B cell (primary cell): Measurements from ENCODE around the gene SLC25A39. TPM values are rescaled to one million over a fixed set of nuclear protein-coding genes. Genes with fewer than 3 reads are reported as not detected.

ENCODE experiments used
- ATAC-seq: fragments of 200-7000 bp; cut with Tn5 transposase; one replicate; pipeline ENCODE4 v1.10.0; 2021; ENCODE audit warnings: low read depth, mild to moderate bottlenecking, moderate number of reproducible peaks, moderate library complexity
- CTCF ChIA-PET: fragments of 350-600 bp; sonication (Branson Sonifier 250); formaldehyde crosslinking; loops from one replicate; lab custom pipeline; 2021; ENCODE audit warnings: antibody characterized with exemption, inconsistent platforms; lab: Charles Lee
- POLR2A ChIA-PET: fragments of 350-600 bp; sonication (Branson Sonifier 250); formaldehyde crosslinking; loops from one replicate; lab custom pipeline; 2021; ENCODE audit warnings: antibody characterized with exemption; lab: Charles Lee
- DNase-seq: peaks from one replicate; pipeline ENCODE4 v3.0.0; 2013
- H2AFZ ChIP-seq: 2 replicates; pipeline ENCODE4 v1.6.1; 2012; ENCODE audit warnings: mild to moderate bottlenecking, low read depth, low read length; ENCODE audit not compliant: insufficient read depth, poor library complexity, severe bottlenecking
- H3K27ac ChIP-seq, 2 donors: 1 replicate in 1 of 2; 2 replicates in 1 of 2; pipeline ENCODE4 v1.5.1; 2012 to 2013; ENCODE audit warnings: low read length in 2 of 2, mild to moderate bottlenecking in 2 of 2, moderate library complexity in 1 of 2
- H3K27me3 ChIP-seq, 4 experiments: fragments of 200-600 bp in 1 of 4; sonication (generic) in 1 of 4; replicated peaks in 1 of 4; 1 replicate in 2 of 4; 2 replicates in 2 of 4; pipeline versions ENCODE4 v1.6.1 to v1.7.0; 2013 to 2016; ENCODE audit warnings: low read length in 3 of 4, mild to moderate bottlenecking in 2 of 4, mixed read lengths in 1 of 4, moderate library complexity in 1 of 4; ENCODE audit not compliant: insufficient read depth in 4 of 4, control insufficient read depth in 3 of 4; ENCODE audit errors: control extremely low read depth in 1 of 4
- H3K36me3 ChIP-seq, 2 experiments: replicated peaks in 1 of 2; 1 replicate in 1 of 2; 2 replicates in 1 of 2; pipeline versions ENCODE4 v1.6.1 to v1.7.1; 2013; ENCODE audit warnings: low read length in 1 of 2; ENCODE audit not compliant: insufficient read depth in 2 of 2, control insufficient read depth in 1 of 2; ENCODE audit errors: control extremely low read depth in 1 of 2, extremely low read depth in 1 of 2
- H3K4me1 ChIP-seq, 2 donors: fragments of 200-600 bp in 1 of 2; sonication (generic) in 1 of 2; 1 replicate in 1 of 2; 2 replicates in 1 of 2; pipeline versions ENCODE4 v1.5.1 to v1.6.1; 2013 to 2017; ENCODE audit warnings: low read length in 2 of 2; ENCODE audit not compliant: control insufficient read depth in 2 of 2, insufficient read depth in 2 of 2
- H3K4me2 ChIP-seq: replicated peaks from 2 replicates; pipeline ENCODE3; 2012; ENCODE audit warnings: mild to moderate bottlenecking, low read depth, low read length; ENCODE audit not compliant: poor library complexity, severe bottlenecking
- H3K4me3 ChIP-seq, 5 experiments: fragments of 200-600 bp in 1 of 5; sonication (generic) in 1 of 5; 1 replicate in 3 of 5; 2 replicates in 2 of 5; pipeline versions ENCODE4 v1.5.1 to v1.7.0; 2011 to 2016; ENCODE audit warnings: low read length in 4 of 5, mild to moderate bottlenecking in 4 of 5, low read depth in 2 of 5, control low read depth in 1 of 5, moderate library complexity in 1 of 5; ENCODE audit not compliant: insufficient read depth in 1 of 5; ENCODE audit errors: control extremely low read depth in 1 of 5, extremely low read depth in 1 of 5
- H3K79me2 ChIP-seq: fragments of 200-600 bp; sonication (generic); one replicate; pipeline ENCODE4 v1.6.0; 2016; ENCODE audit warnings: low read length; ENCODE audit not compliant: control insufficient read depth, insufficient read depth
- H3K9ac ChIP-seq: fragments of 200-600 bp; sonication (generic); 2 replicates; pipeline ENCODE4 v1.6.1; 2017; ENCODE audit warnings: mild to moderate bottlenecking, low read length, moderate library complexity
- H3K9me3 ChIP-seq, 3 donors: one replicate each; pipeline versions ENCODE4 v1.6.1 to v1.7.1; 2013; ENCODE audit warnings: low read length in 2 of 3; ENCODE audit not compliant: control insufficient read depth in 2 of 3, insufficient read depth in 1 of 3; ENCODE audit errors: control extremely low read depth in 1 of 3
- H4K20me1 ChIP-seq: 2 replicates; pipeline ENCODE4 v1.6.0; 2012; ENCODE audit warnings: mild to moderate bottlenecking, low read length; ENCODE audit not compliant: insufficient read depth, control insufficient read depth, poor library complexity, severe bottlenecking
- H3K27ac Mint-ChIP-seq: one replicate; pipeline ENCODE4 v1.8.0; 2021; ENCODE audit warnings: mixed read lengths
- H3K27me3 Mint-ChIP-seq: one replicate; pipeline ENCODE4 v1.8.0; 2021; ENCODE audit warnings: mixed read lengths
- H3K4me1 Mint-ChIP-seq: one replicate; pipeline ENCODE4 v1.8.0; 2021; ENCODE audit warnings: mixed read lengths
- H3K4me3 Mint-ChIP-seq: one replicate; pipeline ENCODE4 v1.8.0; 2021; ENCODE audit warnings: mixed read lengths
- H3K9me3 Mint-ChIP-seq: one replicate; pipeline ENCODE4 v1.8.0; 2022; ENCODE audit warnings: mixed read lengths; ENCODE audit not compliant: insufficient read depth
- EZH2 ChIP-seq: IDR thresholded peaks from 2 replicates; pipeline ENCODE4 v1.6.1; 2012; ENCODE audit warnings: borderline replicate concordance, low read depth, mild to moderate bottlenecking, moderate library complexity, low read length; ENCODE audit not compliant: insufficient read depth, poor library complexity, severe bottlenecking
- WGBS: methylation state at CpG from one replicate; pipeline ENCODE4 v1.1.5; 2013; ENCODE audit warnings: missing lambda C conversion rate; ENCODE audit not compliant: insufficient coverage; 5-methylcytosine and 5-hydroxymethylcytosine counted together
- intact Hi-C: fragments of 100-400 bp; cut with micrococcal nuclease; formaldehyde crosslinking; loops from one replicate; pipeline ENCODE4 v1.10.0; 2022
- polyA plus RNA-seq: library from polyadenylated mRNA; depleted of rRNA; stranded (reverse); fragments of >200 nt; gene quantifications from 2 replicates; pipeline ENCODE4 v1.2.3, GENCODE V29; 2012
- total RNA-seq, 2 donors: library from RNA; stranded (reverse); fragments of 120-200 nt in 1 of 2; gene quantifications; 1 replicate in 1 of 2; 2 replicates in 1 of 2; pipeline versions ENCODE4 v1.2.3 to v1.2.4, GENCODE V29; 2013 to 2022
- TF ChIP-seq, protein P1 (sequence below): fragments of 200-600 bp; IDR thresholded peaks from one replicate; pipeline ENCODE4 v1.8.0; 2022; ENCODE audit warnings: antibody characterized with exemption, mild to moderate bottlenecking

SLC25A39 gene
- total and polyA plus RNA-seq, 2 donors (not counting 1 experiment from before 2014, with no cell fraction given): 88.4 to 160 TPM

DNA sequence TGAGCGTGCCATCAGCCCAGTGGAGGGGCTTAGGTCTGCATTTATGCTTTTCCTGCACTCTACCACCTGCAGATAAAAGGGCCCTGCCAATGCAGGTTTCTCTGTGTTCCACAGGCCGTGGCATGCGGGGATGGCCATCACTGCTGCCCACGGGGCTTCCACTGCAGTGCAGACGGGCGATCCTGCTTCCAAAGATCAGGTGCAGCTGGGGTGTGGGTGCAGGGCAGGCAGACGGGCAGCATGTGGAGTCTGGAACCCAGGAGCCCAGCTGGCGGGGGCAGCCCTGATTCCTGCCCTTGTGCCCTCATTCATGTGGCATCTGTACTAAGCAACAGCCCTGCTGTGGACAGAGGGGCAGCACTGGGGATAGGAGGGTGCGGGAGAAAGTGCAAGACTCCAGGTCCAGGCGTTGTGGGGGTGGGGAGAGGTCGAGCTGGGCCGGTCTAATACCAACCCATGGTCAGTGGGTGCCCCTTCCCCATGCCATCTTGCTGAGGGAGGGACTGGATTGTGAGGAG lies 25.0 kb upstream of the SLC25A39 start:
- intact Hi-C loops: loop anchor here (1.0 to 5.0 kb wide), 2 partner anchors 139 to 407 kb away; partner anchors contain the start of gene PPY
- H3K4me1 ChIP-seq: peaks cover 40 to 52% of the 10 kb centered on the region in 2 donors
- ChIA-PET CTCF (interaction anchor here (1.3 to 10.1 kb wide), 9 partner anchors 11 to 405 kb away, joined by 4 to 117 read pairs (median 28); partner anchors contain the start of genes FAM171A2 and SLC25A39), POLR2A (interaction anchor here (0.7 kb wide), 1 partner anchor 139 kb away, joined by 7 read pairs; no protein-coding TSS in a partner anchor)
- H3K9ac ChIP-seq: no peak overlapping the region
- ATAC-seq (no peak), DNase-seq (peak; percentile 20)
- peak overlapping the region; percentile 37 for H3K27ac Mint-ChIP-seq
- no peaks in the 10 kb centered on the region for H3K27me3 ChIP-seq
- no peaks in the 10 kb centered on the region for H3K9me3 Mint-ChIP-seq
- no peak overlapping the region for H3K27ac ChIP-seq
- H3K4me3 Mint-ChIP-seq: no peak overlapping the region
- no peak overlapping the region for H2AFZ ChIP-seq
- H3K4me1 Mint-ChIP-seq: peaks cover 49% of the 10 kb centered on the region
- H3K4me2 ChIP-seq: no peak overlapping the region
- peaks cover 6% of the 10 kb centered on the region for H3K79me2 ChIP-seq
- H4K20me1 ChIP-seq: peaks cover 36% of the 10 kb centered on the region
- H3K4me3 ChIP-seq: no peak overlapping the region
- peaks cover 0 to 40% of the 10 kb centered on the region in 2 experiments for H3K36me3 ChIP-seq
- TF ChIP-seq, protein P1, sequence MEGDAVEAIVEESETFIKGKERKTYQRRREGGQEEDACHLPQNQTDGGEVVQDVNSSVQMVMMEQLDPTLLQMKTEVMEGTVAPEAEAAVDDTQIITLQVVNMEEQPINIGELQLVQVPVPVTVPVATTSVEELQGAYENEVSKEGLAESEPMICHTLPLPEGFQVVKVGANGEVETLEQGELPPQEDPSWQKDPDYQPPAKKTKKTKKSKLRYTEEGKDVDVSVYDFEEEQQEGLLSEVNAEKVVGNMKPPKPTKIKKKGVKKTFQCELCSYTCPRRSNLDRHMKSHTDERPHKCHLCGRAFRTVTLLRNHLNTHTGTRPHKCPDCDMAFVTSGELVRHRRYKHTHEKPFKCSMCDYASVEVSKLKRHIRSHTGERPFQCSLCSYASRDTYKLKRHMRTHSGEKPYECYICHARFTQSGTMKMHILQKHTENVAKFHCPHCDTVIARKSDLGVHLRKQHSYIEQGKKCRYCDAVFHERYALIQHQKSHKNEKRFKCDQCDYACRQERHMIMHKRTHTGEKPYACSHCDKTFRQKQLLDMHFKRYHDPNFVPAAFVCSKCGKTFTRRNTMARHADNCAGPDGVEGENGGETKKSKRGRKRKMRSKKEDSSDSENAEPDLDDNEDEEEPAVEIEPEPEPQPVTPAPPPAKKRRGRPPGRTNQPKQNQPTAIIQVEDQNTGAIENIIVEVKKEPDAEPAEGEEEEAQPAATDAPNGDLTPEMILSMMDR: no peak
- TF ChIP-seq EZH2: no peak
- WGBS: 90% methylated on average over 11 of the region's 12 CpGs
- peaks cover 0 to 3% (median 0%) of the 10 kb centered on the region in 3 donors for H3K9me3 ChIP-seq
- H3K27me3 Mint-ChIP-seq: no peaks in the 10 kb centered on the region

DNA sequence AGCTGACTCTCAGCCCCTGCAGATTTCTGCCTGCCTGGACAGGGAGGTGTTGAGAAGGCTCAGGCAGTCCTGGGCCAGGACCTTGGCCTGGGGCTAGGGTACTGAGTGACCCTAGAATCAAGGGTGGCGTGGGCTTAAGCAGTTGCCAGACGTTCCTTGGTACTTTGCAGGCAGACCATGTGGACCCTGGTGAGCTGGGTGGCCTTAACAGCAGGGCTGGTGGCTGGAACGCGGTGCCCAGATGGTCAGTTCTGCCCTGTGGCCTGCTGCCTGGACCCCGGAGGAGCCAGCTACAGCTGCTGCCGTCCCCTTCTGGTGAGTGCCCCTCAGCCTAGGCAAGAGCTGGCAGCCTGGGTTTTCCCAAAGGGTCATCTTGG lies 24.4 kb upstream of the SLC25A39 start:
- Histone ChIP-seq H3K4me2 (peak overlapping the region; percentile 79), H2AFZ (no peak overlapping the region), H3K27me3 (no peaks in the 10 kb centered on the region), H3K9me3 (peaks cover 0 to 3% (median 0%) of the 10 kb centered on the region in 3 donors), H3K27ac (peak overlapping the region; percentile 69 to 85), H3K4me1 (peaks cover 44 to 57% of the 10 kb centered on the region in 2 donors), H3K79me2 (peaks cover 7% of the 10 kb centered on the region), H3K36me3 (peaks cover 0 to 40% of the 10 kb centered on the region in 2 experiments), H4K20me1 (peaks cover 36% of the 10 kb centered on the region), H3K9ac (no peak overlapping the region), H3K4me3 (no peak overlapping the region)
- CTCF ChIA-PET: interaction anchor here (1.6 to 10.1 kb wide), 7 partner anchors 10 to 146 kb away, joined by 4 to 117 read pairs (median 44); partner anchors contain the start of gene FAM171A2
- Mint-ChIP-seq H3K27ac (peak overlapping the region; percentile 92), H3K27me3 (no peaks in the 10 kb centered on the region), H3K9me3 (no peaks in the 10 kb centered on the region), H3K4me1 (peaks cover 53% of the 10 kb centered on the region), H3K4me3 (peak overlapping the region; percentile 73)
- no peak for DNase-seq
- TF ChIP-seq, protein P1: no peak
- ATAC-seq: no peak
- intact Hi-C loops: loop anchor here (1.0 kb wide), 1 partner anchor 149 kb away; no protein-coding TSS in a partner anchor
- POLR2A ChIA-PET: interaction anchor here (1.3 to 1.6 kb wide), 2 partner anchors 22 to 132 kb away, joined by 4 to 7 read pairs; no protein-coding TSS in a partner anchor
- WGBS: 92% methylated on average over 6 of the region's 6 CpGs
